Measurements from ENCODE around the gene LILRA2.

- TF ChIP-seq CTCF (conservative IDR thresholded peaks at IDR 0.05; ENCODE audit: low read depth in 2 of 2) (no peak), EZH2 (IDR thresholded peaks at IDR 0.05; ENCODE audit: low read depth, unreplicated experiment) (no peak), JUNB (IDR thresholded peaks at IDR 0.05; ENCODE audit: unreplicated experiment) (no peak)
Measured at GRCh38 chr19:54535601-54536000, 38.0 kb upstream of the LILRA2 start.
